ENCODE measurements around the gene CSNK2A3.

CSNK2A3 gene

GRCh38 chr11:11304550-11304949, 48.5 kb downstream of the CSNK2A3 start:
- no peak overlapping the region for H3K4me3 ChIP-seq (ENCODE audit: low read depth, low read length)
- H3K18ac ChIP-seq (ENCODE audit: low read length) = no peak overlapping the region
- DNase-seq = no peak
- no peak overlapping the region for H3K27ac ChIP-seq (ENCODE audit: low read depth, low read length)
- no peak overlapping the region for H4K91ac ChIP-seq (ENCODE audit: low read depth, low read length)
- H3K9me3 ChIP-seq (ENCODE audit: insufficient read depth, low read depth, low read length) = peaks cover 2% of the 10 kb centered on the region
- H2BK12ac ChIP-seq (ENCODE audit: low read length) = no peak overlapping the region
- H2AFZ ChIP-seq (ENCODE audit: insufficient read depth, low read length, poor library complexity) = no peak overlapping the region
- H3K23ac ChIP-seq (ENCODE audit: low read length) = no peak overlapping the region
- H2AK5ac ChIP-seq (ENCODE audit: low read length) = no peak overlapping the region
- H2BK5ac ChIP-seq (ENCODE audit: low read depth, low read length, poor library complexity) = no peak overlapping the region
- no peak overlapping the region for H2BK120ac ChIP-seq (ENCODE audit: insufficient read depth, low read length, poor library complexity)
- H4K12ac ChIP-seq (ENCODE audit: low read depth, low read length) = no peak overlapping the region
- H3K79me1 ChIP-seq (ENCODE audit: low read length) = no peaks in the 10 kb centered on the region
- no CpG with 5 or more reads among the region's 7 CpGs for WGBS (ENCODE audit: extremely low coverage, insufficient coverage, insufficient read length)
- H3K14ac ChIP-seq (ENCODE audit: low read length) = no peak overlapping the region
- no peaks in the 10 kb centered on the region for H3K27me3 ChIP-seq (ENCODE audit: insufficient read depth, low read length)
- H4K8ac ChIP-seq (ENCODE audit: low read depth, low read length) = no peak overlapping the region
- H3K36me3 ChIP-seq (ENCODE audit: control insufficient read depth in 1 of 2, insufficient read depth in 2 of 2, low read length in 2 of 2) = no peaks in the 10 kb centered on the region
- H3K4me1 ChIP-seq (ENCODE audit: control insufficient read depth in 1 of 2, insufficient read depth in 2 of 2, low read length in 2 of 2) = no peaks in the 10 kb centered on the region
- H3K79me2 ChIP-seq (ENCODE audit: control insufficient read depth, insufficient read depth, low read length, poor library complexity) = no peaks in the 10 kb centered on the region
- H3K4me2 ChIP-seq (ENCODE audit: low read length) = no peak overlapping the region
- H3K9ac ChIP-seq (ENCODE audit: low read length) = no peak overlapping the region
- no peak overlapping the region for H3K4ac ChIP-seq (ENCODE audit: low read depth, low read length)

DNA sequence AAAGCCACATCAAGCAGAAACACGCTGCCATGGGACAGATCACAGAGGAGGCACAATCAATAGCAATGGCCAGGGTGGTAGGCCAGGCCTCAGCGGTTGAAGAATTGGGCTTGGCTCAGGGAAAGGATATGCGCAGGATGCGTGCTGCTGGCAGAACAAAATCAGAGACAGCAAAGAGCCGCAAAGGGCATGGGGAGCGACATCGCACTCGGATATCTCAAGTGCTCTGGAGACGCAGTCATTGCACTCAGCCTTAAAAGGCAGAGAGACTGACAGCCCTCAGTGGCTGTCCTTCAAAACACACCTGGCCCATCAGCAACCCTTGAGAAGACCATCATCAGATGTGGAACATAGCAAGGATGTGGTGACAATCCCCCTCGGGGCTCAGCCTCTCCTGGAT, 50.5 kb downstream of the CSNK2A3 start:
- H2BK5ac ChIP-seq (ENCODE audit: low read depth, low read length, poor library complexity) = no peak overlapping the region
- no peaks in the 10 kb centered on the region for H3K79me2 ChIP-seq (ENCODE audit: control insufficient read depth, insufficient read depth, low read length, poor library complexity)
- no peak overlapping the region for H2AFZ ChIP-seq (ENCODE audit: insufficient read depth, low read length, poor library complexity)
- H2BK120ac ChIP-seq (ENCODE audit: insufficient read depth, low read length, poor library complexity) = no peak overlapping the region
- no peaks in the 10 kb centered on the region for H3K79me1 ChIP-seq (ENCODE audit: low read length)
- H3K27ac ChIP-seq (ENCODE audit: low read depth, low read length) = no peak overlapping the region
- H3K9ac ChIP-seq (ENCODE audit: low read length) = no peak overlapping the region
- H2AK5ac ChIP-seq (ENCODE audit: low read length) = no peak overlapping the region
- no peak overlapping the region for H4K91ac ChIP-seq (ENCODE audit: low read depth, low read length)
- no CpG with 5 or more reads among the region's 10 CpGs for WGBS (ENCODE audit: extremely low coverage, insufficient coverage, insufficient read length)
- H3K18ac ChIP-seq (ENCODE audit: low read length) = no peak overlapping the region
- no peak overlapping the region for H2BK12ac ChIP-seq (ENCODE audit: low read length)
- no peaks in the 10 kb centered on the region for H3K4me1 ChIP-seq (ENCODE audit: control insufficient read depth in 1 of 2, insufficient read depth in 2 of 2, low read length in 2 of 2)
- no peaks in the 10 kb centered on the region for H3K27me3 ChIP-seq (ENCODE audit: insufficient read depth, low read length)
- no peaks in the 10 kb centered on the region for H3K36me3 ChIP-seq (ENCODE audit: control insufficient read depth in 1 of 2, insufficient read depth in 2 of 2, low read length in 2 of 2)
- H3K4me2 ChIP-seq (ENCODE audit: low read length) = no peak overlapping the region
- H4K12ac ChIP-seq (ENCODE audit: low read depth, low read length) = no peak overlapping the region
- H4K8ac ChIP-seq (ENCODE audit: low read depth, low read length) = no peak overlapping the region
- peaks cover 2% of the 10 kb centered on the region for H3K9me3 ChIP-seq (ENCODE audit: insufficient read depth, low read depth, low read length)
- no peak for DNase-seq
- no peak overlapping the region for H3K23ac ChIP-seq (ENCODE audit: low read length)
- no peak overlapping the region for H3K4ac ChIP-seq (ENCODE audit: low read depth, low read length)
- H3K14ac ChIP-seq (ENCODE audit: low read length) = no peak overlapping the region
- H3K4me3 ChIP-seq (ENCODE audit: low read depth, low read length) = no peak overlapping the region
